Skeletal muscle tissue (tissue), 4 donors: ENCODE data around the gene CCDC171. TPM values are rescaled to one million over a fixed set of nuclear protein-coding genes. Genes with fewer than 3 reads are reported as not detected.
"Not testable (repeated sequence)": the region's sequence is repeated elsewhere in the genome, so short reads cannot be mapped to it uniquely, and the experiment has no call there.

Experiments used
- H3K27ac ChIP-seq: one replicate; pipeline ENCODE4 v1.7.0; 2013; ENCODE audit warnings: mild to moderate bottlenecking, low read depth, low read length, inconsistent platforms
- H3K27me3 ChIP-seq, 3 donors: one replicate each; pipeline ENCODE4 v1.7.0; 2013; ENCODE audit warnings: low read length in 3 of 3; ENCODE audit not compliant: control insufficient read depth in 3 of 3, insufficient read depth in 3 of 3
- H3K36me3 ChIP-seq, 3 donors: one replicate each; pipeline ENCODE4 v1.7.0; 2013; ENCODE audit warnings: low read length in 3 of 3; ENCODE audit not compliant: control insufficient read depth in 3 of 3, insufficient read depth in 3 of 3
- H3K4me1 ChIP-seq, 3 donors: one replicate each; pipeline ENCODE4 v1.7.0; 2013; ENCODE audit warnings: low read length in 3 of 3, mild to moderate bottlenecking in 3 of 3; ENCODE audit not compliant: control insufficient read depth in 3 of 3, insufficient read depth in 3 of 3
- H3K4me3 ChIP-seq, 3 donors: one replicate each; pipeline ENCODE4 v1.7.0; 2013; ENCODE audit warnings: low read length in 3 of 3
- H3K9ac ChIP-seq, 3 donors: one replicate each; pipeline ENCODE4 v1.7.0; 2013; ENCODE audit warnings: low read length in 3 of 3, mild to moderate bottlenecking in 3 of 3, moderate library complexity in 2 of 3, low read depth in 1 of 3
- H3K9me3 ChIP-seq, 3 donors: one replicate each; pipeline ENCODE4 v1.7.0; 2013; ENCODE audit warnings: low read length in 3 of 3; ENCODE audit not compliant: control insufficient read depth in 3 of 3
- total RNA-seq: library from RNA; depleted of rRNA; stranded (reverse); fragments of >200 nt; gene quantifications from one replicate; pipeline ENCODE4 v1.2.3, GENCODE V29; 2014
- donor health status: Osteomylitis.

CCDC171 gene
- total RNA-seq, 1 donor from 2014 or later, result 5.7 TPM

GRCh38 chr9:15693701-15694100, 140.9 kb downstream of the CCDC171 start:
- H3K4me3 ChIP-seq, result no peak overlapping the region
- no peak overlapping the region for H3K27ac ChIP-seq
- no peaks in the 10 kb centered on the region for H3K4me1 ChIP-seq
- no peaks in the 10 kb centered on the region for H3K9me3 ChIP-seq
- no peaks in the 10 kb centered on the region for H3K36me3 ChIP-seq
- no peaks in the 10 kb centered on the region for H3K27me3 ChIP-seq
- H3K9ac ChIP-seq, result no peak overlapping the region

- Histone ChIP-seq H3K4me3 (no peak overlapping the region), H3K36me3 (no peaks in the 10 kb centered on the region), H3K9me3 (no peaks in the 10 kb centered on the region), H3K27ac (no peak overlapping the region), H3K27me3 (no peaks in the 10 kb centered on the region), H3K4me1 (no peaks in the 10 kb centered on the region), H3K9ac (no peak overlapping the region)
These were observed 144.1 kb downstream of the CCDC171 start for GRCh38 chr9:15696979-15697378.

GRCh38 chr9:15697446-15697851, 144.6 kb downstream of the CCDC171 start:
- H3K27ac ChIP-seq, result no peak overlapping the region
- no peaks in the 10 kb centered on the region for H3K9me3 ChIP-seq
- H3K4me3 ChIP-seq, result no peak overlapping the region
- no peaks in the 10 kb centered on the region for H3K4me1 ChIP-seq
- H3K36me3 ChIP-seq, result no peaks in the 10 kb centered on the region
- no peak overlapping the region for H3K9ac ChIP-seq
- no peaks in the 10 kb centered on the region for H3K27me3 ChIP-seq

- not testable (repeated sequence) for H3K27ac ChIP-seq, H3K9me3 ChIP-seq, H3K4me3 ChIP-seq, H3K36me3 ChIP-seq, H3K4me1 ChIP-seq, H3K27me3 ChIP-seq, H3K9ac ChIP-seq
These were observed 147.2 kb downstream of the CCDC171 start for GRCh38 chr9:15699876-15700559.

GRCh38 chr9:15707000-15707399, 154.2 kb downstream of the CCDC171 start:
- Histone ChIP-seq H3K27ac (no peak overlapping the region), H3K4me3 (no peak overlapping the region), H3K4me1 (no peaks in the 10 kb centered on the region), H3K36me3 (no peaks in the 10 kb centered on the region), H3K27me3 (no peaks in the 10 kb centered on the region), H3K9me3 (no peaks in the 10 kb centered on the region), H3K9ac (no peak overlapping the region)

GRCh38 chr9:15711531-15711930, 158.7 kb downstream of the CCDC171 start:
- H3K36me3 ChIP-seq, result no peaks in the 10 kb centered on the region
- no peak overlapping the region for H3K4me3 ChIP-seq
- no peak overlapping the region for H3K27ac ChIP-seq
- no peaks in the 10 kb centered on the region for H3K4me1 ChIP-seq
- H3K9ac ChIP-seq, result no peak overlapping the region
- H3K9me3 ChIP-seq, result no peaks in the 10 kb centered on the region
- H3K27me3 ChIP-seq, result no peaks in the 10 kb centered on the region

GRCh38 chr9:15711931-15712330, 159.1 kb downstream of the CCDC171 start:
- H3K27ac ChIP-seq, result no peak overlapping the region
- H3K4me1 ChIP-seq, result no peaks in the 10 kb centered on the region
- no peaks in the 10 kb centered on the region for H3K9me3 ChIP-seq
- H3K4me3 ChIP-seq, result no peak overlapping the region
- H3K9ac ChIP-seq, result no peak overlapping the region
- no peaks in the 10 kb centered on the region for H3K36me3 ChIP-seq
- H3K27me3 ChIP-seq, result no peaks in the 10 kb centered on the region

GRCh38 chr9:15714746-15715145, 161.9 kb downstream of the CCDC171 start:
- Histone ChIP-seq H3K27ac (no peak overlapping the region), H3K4me3 (no peak overlapping the region), H3K27me3 (no peaks in the 10 kb centered on the region), H3K9ac (no peak overlapping the region), H3K36me3 (no peaks in the 10 kb centered on the region), H3K4me1 (no peaks in the 10 kb centered on the region), H3K9me3 (no peaks in the 10 kb centered on the region)

- H3K36me3 ChIP-seq, result peaks cover 0 to 2% (median 0%) of the 10 kb centered on the region in 3 donors
- no peak overlapping the region for H3K4me3 ChIP-seq
- no peak overlapping the region for H3K9ac ChIP-seq
- H3K27ac ChIP-seq, result no peak overlapping the region
- H3K4me1 ChIP-seq, result no peaks in the 10 kb centered on the region
- no peaks in the 10 kb centered on the region for H3K27me3 ChIP-seq
- no peaks in the 10 kb centered on the region for H3K9me3 ChIP-seq
These were observed 164.6 kb downstream of the CCDC171 start for GRCh38 chr9:15717290-15717967.

GRCh38 chr9:15718423-15718822, 165.6 kb downstream of the CCDC171 start:
- no peak overlapping the region for H3K27ac ChIP-seq
- H3K9me3 ChIP-seq, result no peaks in the 10 kb centered on the region
- peaks cover 0 to 2% (median 0%) of the 10 kb centered on the region in 3 donors for H3K36me3 ChIP-seq
- H3K27me3 ChIP-seq, result no peaks in the 10 kb centered on the region
- H3K9ac ChIP-seq, result no peak overlapping the region
- no peaks in the 10 kb centered on the region for H3K4me1 ChIP-seq
- no peak overlapping the region for H3K4me3 ChIP-seq
